ENCODE measurements around the gene EMP2. TPM values are rescaled to one million over a fixed set of nuclear protein-coding genes. Genes with fewer than 3 reads are reported as not detected.

The EMP2 gene
- total RNA-seq, 1 experiment from 2014 or later: 198 TPM

- no peaks in the 10 kb centered on the region for H3K27me3 ChIP-seq (replicated peaks; ENCODE audit: control insufficient read depth, insufficient read depth, low read length)
- H3K4me3 ChIP-seq (ENCODE audit: low read depth, low read length): no peak overlapping the region
- peaks cover 8% of the 10 kb centered on the region for H3K4me1 Mint-ChIP-seq (ENCODE audit: low read depth, unreplicated experiment)
- no TSS peak for BruUV-seq (replicated peaks)
- H3K36me3 Mint-ChIP-seq (ENCODE audit: insufficient read depth, unreplicated experiment): peaks cover 92% of the 10 kb centered on the region
- H3K4me1 ChIP-seq: no peaks in the 10 kb centered on the region
- no peaks in the 10 kb centered on the region for H3K27me3 Mint-ChIP-seq (ENCODE audit: insufficient read depth, unreplicated experiment)
- ChIA-PET POLR2A (no interaction called here), CTCF (no interaction called here)
- H3K27ac Mint-ChIP-seq (ENCODE audit: unreplicated experiment): no peak overlapping the region
- no peak overlapping the region for H3K4me3 Mint-ChIP-seq (ENCODE audit: unreplicated experiment)
- intact Hi-C loops (cut with micrococcal nuclease; ENCODE audit: unreplicated experiment): no loop called here
- TF ChIP-seq CTCF (IDR thresholded peaks at IDR 0.05; ENCODE audit: insufficient read depth in 1 of 2, low read depth in 1 of 2, low read length in 1 of 2, severe bottlenecking in 1 of 2, unreplicated experiment in 1 of 2): no peak
- H3K36me3 ChIP-seq (ENCODE audit: control insufficient read depth, insufficient read depth, low read length): 0 out of 2 replicates have a peak, but pooled peaks cover 1% of the 10 kb centered on the region
- no peak for DNase-seq
- peaks cover 16% of the 10 kb centered on the region for H3K9me3 Mint-ChIP-seq (ENCODE audit: unreplicated experiment)
- peaks cover 14% of the 10 kb centered on the region; the same call in 1 of the 2 replicates for H3K9me3 ChIP-seq
These were observed 28.1 kb downstream of the EMP2 start for GRCh38 chr16:10552281-10552680.

- Histone ChIP-seq H3K27me3 (replicated peaks; ENCODE audit: control insufficient read depth, insufficient read depth, low read length) (no peaks in the 10 kb centered on the region), H3K9me3 (peaks cover 14% of the 10 kb centered on the region; the same call in 1 of the 2 replicates), H3K4me3 (ENCODE audit: low read depth, low read length) (no peak overlapping the region), H3K36me3 (ENCODE audit: control insufficient read depth, insufficient read depth, low read length) (0 out of 2 replicates have a peak, but pooled peaks cover 1% of the 10 kb centered on the region), H3K4me1 (no peaks in the 10 kb centered on the region)
- H3K36me3 Mint-ChIP-seq (ENCODE audit: insufficient read depth, unreplicated experiment): peaks cover 92% of the 10 kb centered on the region
- CTCF ChIA-PET: no interaction called here
- intact Hi-C loops (cut with micrococcal nuclease; ENCODE audit: unreplicated experiment): no loop called here
- H3K4me3 Mint-ChIP-seq (ENCODE audit: unreplicated experiment): no peak overlapping the region
- peaks cover 20% of the 10 kb centered on the region for H3K9me3 Mint-ChIP-seq (ENCODE audit: unreplicated experiment)
- TF ChIP-seq CTCF (IDR thresholded peaks at IDR 0.05; ENCODE audit: insufficient read depth in 1 of 2, low read depth in 1 of 2, low read length in 1 of 2, severe bottlenecking in 1 of 2, unreplicated experiment in 1 of 2): no peak
- no TSS peak for BruUV-seq (replicated peaks)
- no peaks in the 10 kb centered on the region for H3K27me3 Mint-ChIP-seq (ENCODE audit: insufficient read depth, unreplicated experiment)
- no peak for DNase-seq
- POLR2A ChIA-PET: no interaction called here
- H3K27ac Mint-ChIP-seq (ENCODE audit: unreplicated experiment): no peak overlapping the region
- peaks cover 8% of the 10 kb centered on the region for H3K4me1 Mint-ChIP-seq (ENCODE audit: low read depth, unreplicated experiment)
These were observed 28.5 kb downstream of the EMP2 start for GRCh38 chr16:10551881-10552280.

GRCh38 chr16:10548404-10548803, 32.0 kb downstream of the EMP2 start:
- H3K27me3 ChIP-seq (replicated peaks; ENCODE audit: control insufficient read depth, insufficient read depth, low read length): no peaks in the 10 kb centered on the region
- intact Hi-C loops (cut with micrococcal nuclease; ENCODE audit: unreplicated experiment): no loop called here
- Mint-ChIP-seq H3K4me1 (ENCODE audit: low read depth, unreplicated experiment) (no peaks in the 10 kb centered on the region), H3K27me3 (ENCODE audit: insufficient read depth, unreplicated experiment) (no peaks in the 10 kb centered on the region), H3K36me3 (ENCODE audit: insufficient read depth, unreplicated experiment) (peaks cover 90% of the 10 kb centered on the region), H3K9me3 (ENCODE audit: unreplicated experiment) (peaks cover 20% of the 10 kb centered on the region), H3K27ac (ENCODE audit: unreplicated experiment) (no peak overlapping the region), H3K4me3 (ENCODE audit: unreplicated experiment) (no peak overlapping the region)
- CTCF ChIA-PET: no interaction called here
- no peak for TF ChIP-seq CTCF (IDR thresholded peaks at IDR 0.05; ENCODE audit: insufficient read depth in 1 of 2, low read depth in 1 of 2, low read length in 1 of 2, severe bottlenecking in 1 of 2, unreplicated experiment in 1 of 2)
- no TSS peak for BruUV-seq (replicated peaks)
- no peak overlapping the region for H3K4me3 ChIP-seq (ENCODE audit: low read depth, low read length)
- POLR2A ChIA-PET: no interaction called here
- peaks cover 14% of the 10 kb centered on the region; the same call in 1 of the 2 replicates for H3K9me3 ChIP-seq
- H3K36me3 ChIP-seq (ENCODE audit: control insufficient read depth, insufficient read depth, low read length): 0 out of 2 replicates have a peak, but pooled peaks cover 1% of the 10 kb centered on the region
- DNase-seq: no peak
- no peaks in the 10 kb centered on the region for H3K4me1 ChIP-seq

Measured in Caco-2 (cell line).